Measurements from ENCODE around the gene PITPNM3.

The PITPNM3 gene

GRCh38 chr17:6549384-6550036 is 6.8 kb downstream of the PITPNM3 start:
- Histone ChIP-seq H3K4me3 (ENCODE audit: low read depth, low read length) (no peak overlapping the region), H3K9ac (ENCODE audit: low read length) (no peak overlapping the region), H3K27ac (ENCODE audit: low read depth, low read length) (no peak overlapping the region), H3K4me1 (ENCODE audit: control insufficient read depth, insufficient read depth, low read length) (peaks cover 21% of the 10 kb centered on the region), H3K9me3 (ENCODE audit: control insufficient read depth, insufficient read depth, low read depth, low read length) (no peaks in the 10 kb centered on the region), H3K36me3 (ENCODE audit: control insufficient read depth, insufficient read depth, low read length) (no peaks in the 10 kb centered on the region), H3K27me3 (ENCODE audit: control insufficient read depth, insufficient read depth, low read length) (peaks cover 22% of the 10 kb centered on the region)

DNA sequence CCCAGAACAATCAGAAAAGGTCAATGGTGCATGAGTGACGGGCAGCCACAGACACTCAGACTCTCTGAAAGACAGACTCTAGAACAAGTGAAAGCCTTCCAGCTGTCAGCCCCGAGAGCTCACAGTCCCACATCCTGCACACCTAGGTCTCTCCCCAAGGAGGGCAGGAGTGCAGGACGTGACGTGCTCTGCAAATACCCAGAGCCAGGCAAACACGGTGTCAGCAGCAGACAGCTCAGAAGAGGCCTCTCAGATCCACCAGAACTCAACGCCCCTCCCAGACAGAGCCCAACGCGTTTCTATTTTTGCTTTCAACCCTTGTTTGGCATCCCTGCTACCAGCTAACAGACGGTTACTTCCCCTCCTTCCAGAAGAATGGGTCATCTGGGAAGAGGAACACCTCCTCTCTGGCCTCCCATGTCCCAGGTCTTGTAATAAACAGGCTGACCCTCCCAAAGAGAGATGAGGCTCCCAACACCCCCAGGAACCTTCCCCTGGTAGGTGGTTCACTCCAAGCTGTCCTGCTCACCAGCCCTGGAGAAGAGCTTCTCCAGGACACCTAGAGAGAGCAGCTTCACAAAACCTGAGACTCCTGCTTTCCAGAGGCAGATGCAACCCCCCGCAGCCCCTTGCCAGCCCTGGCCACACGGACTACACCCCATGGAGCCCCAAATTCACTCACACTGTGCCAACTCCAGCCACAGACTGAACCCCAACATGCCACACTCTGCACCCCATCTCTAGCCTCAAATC is 7.6 kb downstream of the PITPNM3 start:
- H3K4me1 ChIP-seq (ENCODE audit: control insufficient read depth, insufficient read depth, low read length): peaks cover 22% of the 10 kb centered on the region
- no peaks in the 10 kb centered on the region for H3K36me3 ChIP-seq (ENCODE audit: control insufficient read depth, insufficient read depth, low read length)
- no peak overlapping the region for H3K27ac ChIP-seq (ENCODE audit: low read depth, low read length)
- H3K9me3 ChIP-seq (ENCODE audit: control insufficient read depth, insufficient read depth, low read depth, low read length): no peaks in the 10 kb centered on the region
- no peak overlapping the region for H3K9ac ChIP-seq (ENCODE audit: low read length)
- H3K4me3 ChIP-seq (ENCODE audit: low read depth, low read length): no peak overlapping the region
- H3K27me3 ChIP-seq (ENCODE audit: control insufficient read depth, insufficient read depth, low read length): peaks cover 14% of the 10 kb centered on the region

- no peak overlapping the region for H3K27ac ChIP-seq (ENCODE audit: low read depth, low read length)
- peaks cover 7% of the 10 kb centered on the region; the same call in 1 of the 2 replicates for H3K27me3 ChIP-seq (ENCODE audit: control insufficient read depth, insufficient read depth, low read length)
- no peak overlapping the region for H3K4me3 ChIP-seq (ENCODE audit: low read depth, low read length)
- H3K9ac ChIP-seq (ENCODE audit: low read length): no peak overlapping the region
- H3K4me1 ChIP-seq (ENCODE audit: control insufficient read depth, insufficient read depth, low read length): peaks cover 22% of the 10 kb centered on the region
- H3K36me3 ChIP-seq (ENCODE audit: control insufficient read depth, insufficient read depth, low read length): no peaks in the 10 kb centered on the region
- H3K9me3 ChIP-seq (ENCODE audit: control insufficient read depth, insufficient read depth, low read depth, low read length): no peaks in the 10 kb centered on the region
Measured at GRCh38 chr17:6548034-6548433, 8.3 kb downstream of the PITPNM3 start.

DNA sequence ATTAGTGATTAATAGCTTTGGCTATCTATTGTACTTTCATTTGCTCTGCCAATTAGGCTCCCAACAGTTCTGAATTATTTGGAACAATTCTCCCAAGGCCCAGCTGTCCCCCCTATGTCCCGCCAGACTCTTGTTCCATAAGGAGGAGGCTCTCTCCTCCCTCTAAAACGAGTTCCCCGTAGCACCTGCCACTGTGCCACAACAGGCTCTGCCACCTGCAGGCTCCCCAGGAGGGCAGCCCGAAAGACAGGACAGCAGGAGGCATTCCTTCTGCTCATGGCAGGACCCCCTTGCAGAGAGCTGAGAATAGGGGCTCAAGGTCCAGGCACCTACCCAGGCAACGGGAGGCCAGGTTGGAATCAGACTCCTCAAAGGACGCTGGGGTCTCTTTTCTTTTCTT is 9.0 kb downstream of the PITPNM3 start:
- Histone ChIP-seq H3K9me3 (ENCODE audit: control insufficient read depth, insufficient read depth, low read depth, low read length) (no peaks in the 10 kb centered on the region), H3K36me3 (ENCODE audit: control insufficient read depth, insufficient read depth, low read length) (no peaks in the 10 kb centered on the region), H3K4me3 (ENCODE audit: low read depth, low read length) (no peak overlapping the region), H3K4me1 (ENCODE audit: control insufficient read depth, insufficient read depth, low read length) (peaks cover 19% of the 10 kb centered on the region), H3K27me3 (ENCODE audit: control insufficient read depth, insufficient read depth, low read length) (peaks cover 5% of the 10 kb centered on the region; the same call in 1 of the 2 replicates), H3K9ac (ENCODE audit: low read length) (no peak overlapping the region), H3K27ac (ENCODE audit: low read depth, low read length) (no peak overlapping the region)

- peaks cover 25% of the 10 kb centered on the region for H3K4me1 ChIP-seq (ENCODE audit: control insufficient read depth, insufficient read depth, low read length)
- H3K4me3 ChIP-seq (ENCODE audit: low read depth, low read length): no peak overlapping the region
- H3K9ac ChIP-seq (ENCODE audit: low read length): no peak overlapping the region
- peaks cover 5% of the 10 kb centered on the region; the same call in 1 of the 2 replicates for H3K27me3 ChIP-seq (ENCODE audit: control insufficient read depth, insufficient read depth, low read length)
- H3K27ac ChIP-seq (ENCODE audit: low read depth, low read length): no peak overlapping the region
- H3K36me3 ChIP-seq (ENCODE audit: control insufficient read depth, insufficient read depth, low read length): no peaks in the 10 kb centered on the region
- H3K9me3 ChIP-seq (ENCODE audit: control insufficient read depth, insufficient read depth, low read depth, low read length): no peaks in the 10 kb centered on the region
Measured at GRCh38 chr17:6546069-6546718, 10.2 kb downstream of the PITPNM3 start.

GRCh38 chr17:6545291-6545690 is 11.1 kb downstream of the PITPNM3 start:
- H3K27ac ChIP-seq (ENCODE audit: low read depth, low read length): no peak overlapping the region
- H3K36me3 ChIP-seq (ENCODE audit: control insufficient read depth, insufficient read depth, low read length): no peaks in the 10 kb centered on the region
- peaks cover 5% of the 10 kb centered on the region; the same call in 1 of the 2 replicates for H3K27me3 ChIP-seq (ENCODE audit: control insufficient read depth, insufficient read depth, low read length)
- H3K9ac ChIP-seq (ENCODE audit: low read length): no peak overlapping the region
- no peaks in the 10 kb centered on the region for H3K9me3 ChIP-seq (ENCODE audit: control insufficient read depth, insufficient read depth, low read depth, low read length)
- H3K4me1 ChIP-seq (ENCODE audit: control insufficient read depth, insufficient read depth, low read length): peaks cover 27% of the 10 kb centered on the region
- no peak overlapping the region for H3K4me3 ChIP-seq (ENCODE audit: low read depth, low read length)

DNA sequence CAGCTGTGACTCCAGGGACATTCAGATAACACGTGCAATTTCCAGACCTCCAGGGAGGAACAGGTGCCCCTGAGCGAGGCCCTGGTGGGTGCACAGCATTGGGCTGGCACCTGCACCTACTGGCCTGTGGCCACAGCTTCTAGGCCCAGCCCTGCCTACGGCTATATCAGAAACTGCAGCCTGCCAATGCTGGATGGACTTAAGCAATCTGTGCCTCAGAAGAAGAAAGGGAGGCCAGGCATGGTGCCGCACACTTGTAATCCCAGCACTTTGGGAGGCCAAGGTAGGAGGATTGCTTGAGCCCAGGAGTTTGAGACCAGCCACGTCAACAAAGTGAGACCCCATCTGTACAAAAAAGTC is 12.4 kb downstream of the PITPNM3 start:
- Histone ChIP-seq H3K9me3 (ENCODE audit: control insufficient read depth, insufficient read depth, low read depth, low read length) (peaks cover 3% of the 10 kb centered on the region), H3K9ac (ENCODE audit: low read length) (no peak overlapping the region), H3K27me3 (ENCODE audit: control insufficient read depth, insufficient read depth, low read length) (peaks cover 5% of the 10 kb centered on the region; the same call in 1 of the 2 replicates), H3K27ac (ENCODE audit: low read depth, low read length) (no peak overlapping the region), H3K36me3 (ENCODE audit: control insufficient read depth, insufficient read depth, low read length) (no peaks in the 10 kb centered on the region), H3K4me3 (ENCODE audit: low read depth, low read length) (no peak overlapping the region), H3K4me1 (ENCODE audit: control insufficient read depth, insufficient read depth, low read length) (peaks cover 28% of the 10 kb centered on the region)

GRCh38 chr17:6543079-6544010 is 13.0 kb downstream of the PITPNM3 start:
- Histone ChIP-seq H3K27me3 (ENCODE audit: control insufficient read depth, insufficient read depth, low read length) (no peaks in the 10 kb centered on the region), H3K4me1 (ENCODE audit: control insufficient read depth, insufficient read depth, low read length) (peaks cover 22% of the 10 kb centered on the region), H3K9me3 (ENCODE audit: control insufficient read depth, insufficient read depth, low read depth, low read length) (peaks cover 7% of the 10 kb centered on the region), H3K27ac (ENCODE audit: low read depth, low read length) (no peak overlapping the region), H3K9ac (ENCODE audit: low read length) (no peak overlapping the region), H3K36me3 (ENCODE audit: control insufficient read depth, insufficient read depth, low read length) (no peaks in the 10 kb centered on the region), H3K4me3 (ENCODE audit: low read depth, low read length) (no peak overlapping the region)

DNA sequence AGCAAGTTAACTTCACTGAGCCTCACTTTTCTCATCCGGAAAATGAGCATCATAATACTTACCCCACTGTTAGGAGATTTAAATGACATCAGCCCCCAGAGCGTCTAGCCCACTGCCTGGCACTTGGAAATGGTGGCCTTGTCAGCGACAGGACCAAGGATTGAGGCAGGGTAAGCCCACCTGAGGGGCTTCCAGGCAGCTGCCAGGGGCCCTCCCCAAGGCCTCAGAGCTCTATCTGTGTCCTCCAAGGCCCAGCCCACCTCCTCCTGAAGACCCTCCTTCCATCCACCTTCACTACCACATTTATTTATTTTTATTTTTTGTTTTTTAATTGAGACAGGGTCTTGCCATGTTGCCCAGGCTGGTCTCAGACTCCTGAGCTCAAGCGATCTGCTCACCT is 13.8 kb downstream of the PITPNM3 start:
- H3K9ac ChIP-seq (ENCODE audit: low read length): no peak overlapping the region
- peaks cover 22% of the 10 kb centered on the region for H3K4me1 ChIP-seq (ENCODE audit: control insufficient read depth, insufficient read depth, low read length)
- H3K36me3 ChIP-seq (ENCODE audit: control insufficient read depth, insufficient read depth, low read length): no peaks in the 10 kb centered on the region
- no peak overlapping the region for H3K4me3 ChIP-seq (ENCODE audit: low read depth, low read length)
- peaks cover 10% of the 10 kb centered on the region for H3K9me3 ChIP-seq (ENCODE audit: control insufficient read depth, insufficient read depth, low read depth, low read length)
- no peaks in the 10 kb centered on the region for H3K27me3 ChIP-seq (ENCODE audit: control insufficient read depth, insufficient read depth, low read length)
- no peak overlapping the region for H3K27ac ChIP-seq (ENCODE audit: low read depth, low read length)

GRCh38 chr17:6541886-6542285 is 14.5 kb downstream of the PITPNM3 start:
- H3K27ac ChIP-seq (ENCODE audit: low read depth, low read length): no peak overlapping the region
- H3K9ac ChIP-seq (ENCODE audit: low read length): no peak overlapping the region
- peaks cover 10% of the 10 kb centered on the region for H3K9me3 ChIP-seq (ENCODE audit: control insufficient read depth, insufficient read depth, low read depth, low read length)
- H3K36me3 ChIP-seq (ENCODE audit: control insufficient read depth, insufficient read depth, low read length): no peaks in the 10 kb centered on the region
- no peaks in the 10 kb centered on the region for H3K27me3 ChIP-seq (ENCODE audit: control insufficient read depth, insufficient read depth, low read length)
- peaks cover 22% of the 10 kb centered on the region for H3K4me1 ChIP-seq (ENCODE audit: control insufficient read depth, insufficient read depth, low read length)
- no peak overlapping the region for H3K4me3 ChIP-seq (ENCODE audit: low read depth, low read length)
